GM12878 (cell line): ENCODE results near the gene TAGLN. TPM values are rescaled to one million over a fixed set of nuclear protein-coding genes. Genes with fewer than 3 reads are reported as not detected.

Experiments
- ATAC-seq: fragments of 200-7000 bp; cut with Tn5 transposase; 3 replicates; pipeline ENCODE4 v1.9.1; 2020; ENCODE audit warnings: mild to moderate bottlenecking, moderate library complexity
- BruUV-seq: library from RNA; stranded (reverse); fragments of 400-500 nt; replicated peaks from 2 replicates; lab custom pipeline; 2021; lab: Mats Ljungman, UMichigan
- CTCF ChIA-PET: fragments of 300-600 bp; sonication (Branson Sonifier 250); formaldehyde crosslinking; extraction: SDS; loops from one replicate; lab custom pipeline; 2021; ENCODE audit warnings: inconsistent platforms; lab: Yijun Ruan, JAX
- POLR2A ChIA-PET: fragments of 350-600 bp; formaldehyde crosslinking; extraction: SDS; loops from one replicate; lab custom pipeline; 2021; ENCODE audit warnings: inconsistent platforms; lab: Charles Lee
- RAD21 ChIA-PET: fragments of 300-600 bp; sonication (Branson Sonifier 250); formaldehyde crosslinking; loops from one replicate; lab custom pipeline; 2023; ENCODE audit warnings: antibody characterized with exemption; ENCODE audit not compliant: unreplicated experiment; lab: Charles Lee
- SMC1A ChIA-PET: fragments of 300-600 bp; sonication (Branson Sonifier 250); formaldehyde crosslinking; loops from one replicate; lab custom pipeline; 2023; ENCODE audit not compliant: unreplicated experiment, uncharacterized antibody; lab: Charles Lee
- DNase-seq: peaks from one replicate; pipeline ENCODE4 v3.0.0-alpha.2; 2011; ENCODE audit warnings: low read depth, low spot score
- FAIRE-seq: peaks from 3 replicates; lab custom pipeline; 2011; peaks lifted over from hg19 to GRCh38; lab: Jason Lieb, UNC
- H2AFZ ChIP-seq: 2 replicates; pipeline ENCODE4 v1.6.0; 2011; ENCODE audit warnings: low read depth, low read length, control low read depth; ENCODE audit not compliant: control insufficient read depth
- H3K27ac ChIP-seq: 2 replicates; pipeline ENCODE4 v1.5.1; 2011; ENCODE audit warnings: control low read depth; ENCODE audit not compliant: control insufficient read depth, insufficient read depth
- H3K27me3 ChIP-seq, 2 experiments: replicated peaks in 1 of 2; 2 replicates each; pipeline versions ENCODE4 v1.6.0 to v1.6.1; 2011; ENCODE audit warnings: low read length in 1 of 2; ENCODE audit not compliant: control insufficient read depth in 2 of 2, insufficient read depth in 2 of 2
- H3K36me3 ChIP-seq, 2 experiments: 2 replicates each; pipeline ENCODE4 v1.5.1; 2011; ENCODE audit warnings: low read length in 1 of 2; ENCODE audit not compliant: control insufficient read depth in 2 of 2, insufficient read depth in 2 of 2
- H3K4me1 ChIP-seq: 2 replicates; pipeline ENCODE4 v1.6.1; 2011; ENCODE audit warnings: mild to moderate bottlenecking, low read length, moderate library complexity, mixed read lengths; ENCODE audit not compliant: control insufficient read depth, insufficient read depth
- H3K4me2 ChIP-seq: 2 replicates; pipeline ENCODE4 v1.6.0; 2011; ENCODE audit warnings: control low read depth; ENCODE audit not compliant: control insufficient read depth, insufficient read depth
- H3K4me3 ChIP-seq: fragments of 200-600 bp; sonication (generic); 2 replicates; pipeline ENCODE4 v1.5.1; 2016
- H3K79me2 ChIP-seq: 2 replicates; pipeline ENCODE4 v1.6.0; 2011; ENCODE audit warnings: low read length; ENCODE audit not compliant: control insufficient read depth, insufficient read depth
- H3K9ac ChIP-seq: 2 replicates; pipeline ENCODE4 v1.8.0; 2011; ENCODE audit warnings: low read length, control low read depth, mixed read lengths; ENCODE audit not compliant: control insufficient read depth, insufficient read depth
- H3K9me3 ChIP-seq: replicated peaks from 3 replicates; pipeline ENCODE4 v1.5.1; 2011; ENCODE audit warnings: mild to moderate bottlenecking, low read length; ENCODE audit not compliant: control insufficient read depth, insufficient read depth
- H4K20me1 ChIP-seq: 2 replicates; pipeline ENCODE4 v1.6.0; 2011; ENCODE audit not compliant: control insufficient read depth, insufficient read depth
- CHD1 ChIP-seq: IDR thresholded peaks from 2 replicates; pipeline ENCODE4 v1.6.1; 2012; ENCODE audit warnings: low read depth, low read length, improper control_type of control experiment
- ETV6 ChIP-seq, 2 experiments: fragments of 450-650 bp in 1 of 2; IDR thresholded peaks in 1 of 2; conservative IDR thresholded peaks in 1 of 2; 2 replicates each; pipeline ENCODE4 v1.6.1; 2014; ENCODE audit warnings: antibody characterized with exemption in 1 of 2, borderline replicate concordance in 1 of 2, low read depth in 1 of 2, mild to moderate bottlenecking in 1 of 2, moderate library complexity in 1 of 2
- TCF7 ChIP-seq: IDR thresholded peaks from 2 replicates; pipeline ENCODE4 v1.6.1; 2014; ENCODE audit warnings: antibody characterized with exemption, borderline replicate concordance
- WGBS: methylation state at CpG from one replicate; pipeline ENCODE4 v1.1.6; 2016; ENCODE audit warnings: low lambda C conversion rate; ENCODE audit not compliant: insufficient replicate concordance, insufficient coverage; ENCODE audit errors: missing lambda C conversion rate; 5-methylcytosine and 5-hydroxymethylcytosine counted together
- in situ Hi-C: fragments of 300-500 bp; cut with MboI; formaldehyde crosslinking; loops from 9 replicates; pipeline ENCODE4 v1.14.3; 2018; ENCODE audit warnings: mixed read lengths
- intact Hi-C: fragments of 100-400 bp; cut with micrococcal nuclease; formaldehyde crosslinking; loops from one replicate; pipeline ENCODE4 v1.14.2; 2022; ENCODE audit not compliant: unreplicated experiment
- polyA plus RNA-seq, 11 experiments: library from polyadenylated mRNA; depleted of rRNA in 4 of 11; unstranded in 6 of 11; stranded (reverse) in 5 of 11; fragments of >200 nt; fragmentation: Nextera tagmentation in 4 of 11; fragmentation: Illumina TruSeq in 1 of 11; extraction: Ambion mirVana in 4 of 11; extraction: Trizol in 1 of 11; gene quantifications; 1 replicate in 1 of 11; 2 replicates in 10 of 11; pipeline versions ENCODE4 v1.2.1 to v1.2.3, GENCODE V29; 2011 to 2016; ENCODE audit warnings: inconsistent platforms in 2 of 11, missing spikeins in 2 of 11, low read depth in 1 of 11
- total RNA-seq, 4 experiments: library from RNA; depleted of rRNA in 3 of 4; stranded (reverse); fragments of >200 nt in 3 of 4; fragmentation: Illumina TruSeq in 1 of 4; extraction: Trizol in 1 of 4; gene quantifications; 2 replicates each; pipeline versions ENCODE4 v1.2.1 to v1.2.3, GENCODE V29; 2013 to 2021
- TF ChIP-seq, protein P1 (sequence below): IDR thresholded peaks from 2 replicates; pipeline ENCODE4 v1.6.1; 2012; ENCODE audit warnings: low read length, inconsistent platforms

Gene TAGLN
- total and polyA plus RNA-seq, 10 of the 15 experiments (the other 5 are each of a cell fraction or from before 2014, with no cell fraction given): 0.26 to 4.6 (median 1.7) TPM

DNA sequence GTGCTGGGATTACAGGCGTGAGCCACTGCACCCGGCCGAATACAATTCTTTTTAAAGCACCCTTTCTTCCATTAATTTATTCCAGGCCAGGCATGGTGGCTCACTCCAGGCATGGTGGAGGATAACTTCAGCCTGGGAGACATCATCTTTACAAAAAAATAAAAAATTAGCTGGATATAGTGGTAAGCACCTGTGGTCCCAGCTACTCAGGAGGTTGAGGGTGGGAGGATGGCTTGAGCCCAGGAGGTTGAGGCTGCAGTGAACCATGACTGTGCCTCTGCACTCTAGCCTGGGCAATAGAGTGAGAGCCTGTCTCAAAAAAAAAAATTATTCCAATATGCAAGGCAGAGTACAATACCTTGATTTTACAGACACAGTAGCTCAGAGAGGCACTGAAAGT, 11.4 kb downstream of the TAGLN start:
- CTCF ChIA-PET: interaction anchor here (0.6 to 2.5 kb wide), 5 partner anchors 16 to 93 kb away, joined by 3 to 15 read pairs (median 5); partner anchors contain the start of gene PCSK7

More for the DNA sequence above, 11.4 kb downstream of the TAGLN start:
- Histone ChIP-seq H3K4me1 (no peaks in the 10 kb centered on the region), H3K9ac (no peak overlapping the region), H4K20me1 (no peaks in the 10 kb centered on the region), H3K4me2 (no peak overlapping the region), H2AFZ (no peak overlapping the region), H3K9me3 (no peaks in the 10 kb centered on the region), H3K27me3 (no peaks in the 10 kb centered on the region)
- POLR2A ChIA-PET: interaction anchor here (1.8 kb wide), 1 partner anchor 31 kb away, joined by 8 read pairs; no protein-coding TSS in a partner anchor
- DNase-seq: no peak
- no TSS peak for BruUV-seq
- RAD21 ChIA-PET: interaction anchor here (0.9 kb wide), 1 partner anchor 9 kb away, joined by 3 read pairs; no protein-coding TSS in a partner anchor
- SMC1A ChIA-PET: interaction anchor here (1.1 to 1.5 kb wide), 3 partner anchors 7 to 30 kb away, joined by 4 to 15 read pairs (median 4); no protein-coding TSS in a partner anchor
- intact Hi-C loops: no loop called here
- TF ChIP-seq TCF7 (no peak), CHD1 (no peak), ETV6 (conservative IDR thresholded peaks at IDR 0.05 in 1 of 2, IDR thresholded peaks at IDR 0.05 in 1 of 2; ENCODE audit: borderline replicate concordance in 1 of 2, low read depth in 1 of 2) (no peak)
- TF ChIP-seq, protein P1, sequence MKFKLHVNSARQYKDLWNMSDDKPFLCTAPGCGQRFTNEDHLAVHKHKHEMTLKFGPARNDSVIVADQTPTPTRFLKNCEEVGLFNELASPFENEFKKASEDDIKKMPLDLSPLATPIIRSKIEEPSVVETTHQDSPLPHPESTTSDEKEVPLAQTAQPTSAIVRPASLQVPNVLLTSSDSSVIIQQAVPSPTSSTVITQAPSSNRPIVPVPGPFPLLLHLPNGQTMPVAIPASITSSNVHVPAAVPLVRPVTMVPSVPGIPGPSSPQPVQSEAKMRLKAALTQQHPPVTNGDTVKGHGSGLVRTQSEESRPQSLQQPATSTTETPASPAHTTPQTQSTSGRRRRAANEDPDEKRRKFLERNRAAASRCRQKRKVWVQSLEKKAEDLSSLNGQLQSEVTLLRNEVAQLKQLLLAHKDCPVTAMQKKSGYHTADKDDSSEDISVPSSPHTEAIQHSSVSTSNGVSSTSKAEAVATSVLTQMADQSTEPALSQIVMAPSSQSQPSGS: no peak
- TF ChIP-seq, all 136 proteins: peak for 0
- ATAC-seq (no peak), FAIRE-seq (no peak)
- Histone ChIP-seq H3K79me2 (no peaks in the 10 kb centered on the region), H3K27ac (no peak overlapping the region), H3K36me3 (peaks cover 4 to 10% of the 10 kb centered on the region in 2 experiments), H3K4me3 (no peak overlapping the region)
- in situ Hi-C loops: no loop called here
- 97% methylated on average over 3 of the region's 3 CpGs for WGBS
